Measurements from ENCODE around the gene TRIM25.

The TRIM25 gene

GRCh38 chr17:56894859-56895455 lies 18.9 kb downstream of the TRIM25 start:
- no peak for DNase-seq (ENCODE audit: low read depth)

GRCh38 chr17:56893503-56893902 lies 20.3 kb downstream of the TRIM25 start:
- no peak for DNase-seq (ENCODE audit: low read depth)

GRCh38 chr17:56892333-56892732 lies 21.5 kb downstream of the TRIM25 start:
- DNase-seq (ENCODE audit: low read depth) = no peak

GRCh38 chr17:56891751-56892150 lies 22.1 kb downstream of the TRIM25 start:
- DNase-seq (ENCODE audit: low read depth) = no peak

GRCh38 chr17:56890906-56891674 lies 22.8 kb downstream of the TRIM25 start:
- DNase-seq (ENCODE audit: low read depth) = no peak

GRCh38 chr17:56890390-56890789 lies 23.5 kb downstream of the TRIM25 start:
- no peak for DNase-seq (ENCODE audit: low read depth)

- DNase-seq (ENCODE audit: low read depth) = no peak
Observed at GRCh38 chr17:56887552-56888467, 26.0 kb downstream of the TRIM25 start.

- DNase-seq (ENCODE audit: low read depth) = no peak
Observed at GRCh38 chr17:56887105-56887504, 26.7 kb downstream of the TRIM25 start.

- DNase-seq (ENCODE audit: low read depth) = no peak
Observed at GRCh38 chr17:56886288-56886731, 27.5 kb downstream of the TRIM25 start.

- no peak for DNase-seq (ENCODE audit: low read depth)
Observed at GRCh38 chr17:56885312-56885657, 28.6 kb downstream of the TRIM25 start.

GRCh38 chr17:56884483-56885311 lies 29.2 kb downstream of the TRIM25 start:
- no peak for DNase-seq (ENCODE audit: low read depth)

- DNase-seq (ENCODE audit: low read depth) = no peak
Observed at GRCh38 chr17:56883616-56884015, 30.2 kb downstream of the TRIM25 start.

- no peak for DNase-seq (ENCODE audit: low read depth)
Observed at GRCh38 chr17:56881685-56882295, 32.1 kb downstream of the TRIM25 start.

GRCh38 chr17:56880571-56880970 lies 33.3 kb downstream of the TRIM25 start:
- DNase-seq (ENCODE audit: low read depth) = no peak

- no peak for DNase-seq (ENCODE audit: low read depth)
Observed at GRCh38 chr17:56880133-56880532, 33.7 kb downstream of the TRIM25 start.

GRCh38 chr17:56879280-56879679 lies 34.6 kb downstream of the TRIM25 start:
- DNase-seq (ENCODE audit: low read depth) = no peak

GRCh38 chr17:56876766-56877179 lies 37.1 kb downstream of the TRIM25 start:
- no peak for DNase-seq (ENCODE audit: low read depth)

- DNase-seq (ENCODE audit: low read depth) = no peak
Observed at GRCh38 chr17:56870081-56870651, 43.7 kb downstream of the TRIM25 start.

GRCh38 chr17:56868716-56869115 lies 45.1 kb downstream of the TRIM25 start:
- DNase-seq (ENCODE audit: low read depth) = no peak

- peak; percentile 60 for DNase-seq (ENCODE audit: low read depth)
Observed at GRCh38 chr17:56867948-56868376, 45.9 kb downstream of the TRIM25 start.

GRCh38 chr17:56866496-56866895 lies 47.4 kb downstream of the TRIM25 start:
- no peak for DNase-seq (ENCODE audit: low read depth)

Data from HS-5 (cell line).